IMR-90 (cell line): Measurements from ENCODE around the gene ZNF277.

ENCODE experiments used
- CEBPB ChIP-seq: IDR thresholded peaks from 2 replicates; pipeline ENCODE4 v1.6.1; 2012; ENCODE audit warnings: low read depth, low read length, improper control_type of control experiment
- CHD1 ChIP-seq: IDR thresholded peaks from 2 replicates; pipeline ENCODE4 v1.6.1; 2012; ENCODE audit warnings: low read depth, low read length, improper control_type of control experiment
- MAZ ChIP-seq: IDR thresholded peaks from 2 replicates; pipeline ENCODE4 v1.6.1; 2012; ENCODE audit warnings: low read depth, mild to moderate bottlenecking, low read length, improper control_type of control experiment, moderate library complexity, borderline replicate concordance
- POLR2A ChIP-seq: IDR thresholded peaks from 2 replicates; pipeline ENCODE4 v1.6.1; 2012; ENCODE audit warnings: mild to moderate bottlenecking, low read depth, low read length
- TF ChIP-seq, protein P1 (sequence below): conservative IDR thresholded peaks from 2 replicates; pipeline ENCODE4 v1.5.1; 2012; ENCODE audit warnings: mild to moderate bottlenecking, low read depth, low read length, improper control_type of control experiment
- TF ChIP-seq, protein P2 (sequence below): fragments of 150-350 bp; IDR thresholded peaks from 2 replicates; pipeline ENCODE4 v1.6.1; 2016; ENCODE audit warnings: low read depth, mild to moderate bottlenecking, low read length, moderate library complexity, borderline replicate concordance

DNA sequence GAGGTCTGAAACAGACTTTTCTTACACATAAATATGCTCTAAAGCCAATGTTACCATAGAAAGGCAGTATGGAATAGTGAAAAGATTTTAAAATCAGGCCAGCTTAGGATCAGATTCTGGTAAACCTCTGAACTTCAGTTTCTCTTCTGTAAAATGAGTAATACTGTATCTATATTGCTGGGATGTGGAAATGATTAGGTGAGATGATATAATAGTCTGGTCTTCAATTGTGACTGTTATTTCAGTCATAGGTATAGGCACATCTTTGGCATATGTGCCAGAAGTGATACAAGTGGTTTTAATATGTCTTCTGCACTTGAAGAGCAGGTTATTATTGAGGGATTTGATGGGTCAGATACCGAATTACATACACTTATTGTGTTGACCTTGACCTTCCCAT is 7.2 kb downstream of the ZNF277 start:
- TF ChIP-seq, protein P1, sequence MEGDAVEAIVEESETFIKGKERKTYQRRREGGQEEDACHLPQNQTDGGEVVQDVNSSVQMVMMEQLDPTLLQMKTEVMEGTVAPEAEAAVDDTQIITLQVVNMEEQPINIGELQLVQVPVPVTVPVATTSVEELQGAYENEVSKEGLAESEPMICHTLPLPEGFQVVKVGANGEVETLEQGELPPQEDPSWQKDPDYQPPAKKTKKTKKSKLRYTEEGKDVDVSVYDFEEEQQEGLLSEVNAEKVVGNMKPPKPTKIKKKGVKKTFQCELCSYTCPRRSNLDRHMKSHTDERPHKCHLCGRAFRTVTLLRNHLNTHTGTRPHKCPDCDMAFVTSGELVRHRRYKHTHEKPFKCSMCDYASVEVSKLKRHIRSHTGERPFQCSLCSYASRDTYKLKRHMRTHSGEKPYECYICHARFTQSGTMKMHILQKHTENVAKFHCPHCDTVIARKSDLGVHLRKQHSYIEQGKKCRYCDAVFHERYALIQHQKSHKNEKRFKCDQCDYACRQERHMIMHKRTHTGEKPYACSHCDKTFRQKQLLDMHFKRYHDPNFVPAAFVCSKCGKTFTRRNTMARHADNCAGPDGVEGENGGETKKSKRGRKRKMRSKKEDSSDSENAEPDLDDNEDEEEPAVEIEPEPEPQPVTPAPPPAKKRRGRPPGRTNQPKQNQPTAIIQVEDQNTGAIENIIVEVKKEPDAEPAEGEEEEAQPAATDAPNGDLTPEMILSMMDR = no peak
- TF ChIP-seq CHD1 (no peak), POLR2A (no peak), MAZ (no peak), CEBPB (no peak)
- TF ChIP-seq, protein P2, sequence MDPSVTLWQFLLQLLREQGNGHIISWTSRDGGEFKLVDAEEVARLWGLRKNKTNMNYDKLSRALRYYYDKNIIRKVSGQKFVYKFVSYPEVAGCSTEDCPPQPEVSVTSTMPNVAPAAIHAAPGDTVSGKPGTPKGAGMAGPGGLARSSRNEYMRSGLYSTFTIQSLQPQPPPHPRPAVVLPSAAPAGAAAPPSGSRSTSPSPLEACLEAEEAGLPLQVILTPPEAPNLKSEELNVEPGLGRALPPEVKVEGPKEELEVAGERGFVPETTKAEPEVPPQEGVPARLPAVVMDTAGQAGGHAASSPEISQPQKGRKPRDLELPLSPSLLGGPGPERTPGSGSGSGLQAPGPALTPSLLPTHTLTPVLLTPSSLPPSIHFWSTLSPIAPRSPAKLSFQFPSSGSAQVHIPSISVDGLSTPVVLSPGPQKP = no peak
